ENCODE measurements around the gene ANKH. TPM values are rescaled to one million over a fixed set of nuclear protein-coding genes. Genes with fewer than 3 reads are reported as not detected.

The ANKH gene
- total and polyA plus RNA-seq, 2 of the 13 experiments (the other 11 are each of a cell fraction or from before 2014, with no cell fraction given), result 25.0 to 36.0 TPM

DNA sequence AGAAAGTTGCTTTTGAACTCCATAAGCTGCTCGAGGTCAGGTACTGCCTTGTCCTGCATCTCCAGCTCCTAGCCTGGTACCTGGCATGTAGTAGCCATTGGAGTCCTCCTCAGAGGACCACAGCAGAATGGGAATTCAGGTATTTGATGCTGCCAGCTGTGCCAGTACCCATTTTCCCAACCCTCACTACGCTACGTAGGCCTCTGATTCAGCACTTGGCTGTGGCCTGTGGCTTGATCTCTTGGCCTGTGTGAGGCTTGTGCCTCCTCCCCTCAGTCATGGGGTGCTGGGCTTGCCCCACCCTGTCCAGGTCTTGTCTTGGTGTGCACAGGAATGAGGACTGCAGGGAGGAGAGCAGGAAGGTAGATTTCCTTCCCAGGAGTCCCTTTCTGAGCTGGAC lies 195.3 kb downstream of the ANKH start (continued):
- TF ChIP-seq ZNF367 (CRISPR knock-in tag; IDR thresholded peaks at IDR 0.05; ENCODE audit: borderline replicate concordance) (no peak), KDM5A (IDR thresholded peaks at IDR 0.05; ENCODE audit: borderline replicate concordance, low read length) (no peak), NFKB2 (CRISPR knock-in tag; IDR thresholded peaks at IDR 0.05; ENCODE audit: borderline replicate concordance) (no peak), SRF (IDR thresholded peaks at IDR 0.05; ENCODE audit: low read depth, low read length) (no peak), ZNF530 (CRISPR knock-in tag; IDR thresholded peaks at IDR 0.05; ENCODE audit: low read depth) (no peak), PHF21A (CRISPR knock-in tag; IDR thresholded peaks at IDR 0.05) (no peak)
- TF ChIP-seq, protein P1, sequence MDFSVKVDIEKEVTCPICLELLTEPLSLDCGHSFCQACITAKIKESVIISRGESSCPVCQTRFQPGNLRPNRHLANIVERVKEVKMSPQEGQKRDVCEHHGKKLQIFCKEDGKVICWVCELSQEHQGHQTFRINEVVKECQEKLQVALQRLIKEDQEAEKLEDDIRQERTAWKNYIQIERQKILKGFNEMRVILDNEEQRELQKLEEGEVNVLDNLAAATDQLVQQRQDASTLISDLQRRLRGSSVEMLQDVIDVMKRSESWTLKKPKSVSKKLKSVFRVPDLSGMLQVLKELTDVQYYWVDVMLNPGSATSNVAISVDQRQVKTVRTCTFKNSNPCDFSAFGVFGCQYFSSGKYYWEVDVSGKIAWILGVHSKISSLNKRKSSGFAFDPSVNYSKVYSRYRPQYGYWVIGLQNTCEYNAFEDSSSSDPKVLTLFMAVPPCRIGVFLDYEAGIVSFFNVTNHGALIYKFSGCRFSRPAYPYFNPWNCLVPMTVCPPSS (IDR thresholded peaks at IDR 0.05), result no peak

DNA sequence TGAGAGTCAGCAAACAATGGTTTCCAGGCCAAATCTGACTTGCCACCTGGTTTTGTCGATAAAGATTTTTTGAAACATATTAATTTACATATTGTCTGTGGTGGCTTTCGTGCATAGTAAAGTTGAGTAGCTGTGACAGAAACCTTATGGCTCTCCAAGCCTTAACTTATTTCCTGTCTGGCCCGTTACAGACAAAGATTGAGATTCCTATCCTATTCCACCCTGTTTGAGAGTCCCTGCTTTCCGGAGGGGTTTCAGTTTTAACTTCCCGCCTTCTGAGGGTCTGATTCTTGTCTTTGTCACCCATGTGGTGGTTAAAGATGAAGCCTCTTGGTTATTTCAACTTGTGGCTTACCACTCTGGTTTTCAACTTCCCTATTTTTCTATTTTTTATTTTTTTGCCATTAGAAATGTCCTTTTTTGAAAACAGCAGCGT lies 195.7 kb downstream of the ANKH start:
- ChIA-PET CTCF (ENCODE audit: low intra/inter-chr PET ratio, low total read pairs) (no interaction called here), POLR2A (no interaction called here)
- Histone ChIP-seq H3K4me2 (ENCODE audit: low read depth, low read length) (no peak overlapping the region), H2AFZ (ENCODE audit: low read length) (no peak overlapping the region), H3K27me3 (ENCODE audit: control insufficient read depth in 1 of 2, insufficient read depth in 2 of 2, low read length in 2 of 2) (no peaks in the 10 kb centered on the region), H3K36me3 (replicated peaks in 1 of 2; ENCODE audit: control insufficient read depth in 1 of 2, insufficient read depth in 2 of 2, low read length in 2 of 2) (peaks cover 10 to 61% of the 10 kb centered on the region in 2 experiments), H3K27ac (ENCODE audit: extremely low read length, insufficient read depth, low read length) (no peak overlapping the region), H3K79me2 (ENCODE audit: insufficient read depth, low read length) (peaks cover 68% of the 10 kb centered on the region), H3K4me1 (ENCODE audit: insufficient read depth, low read length) (peaks cover 25% of the 10 kb centered on the region), H4K20me1 (ENCODE audit: insufficient read depth, low read length) (peaks cover 11% of the 10 kb centered on the region), H3K4me3 (replicated peaks in 1 of 3; ENCODE audit: insufficient read depth in 1 of 3, low read depth in 2 of 3, low read length in 3 of 3) (no peak overlapping the region), H3K9me3 (ENCODE audit: low read length) (no peaks in the 10 kb centered on the region), H3K9ac (ENCODE audit: insufficient read depth, low read depth, low read length) (no peak overlapping the region)
- DNase-seq (ENCODE audit: low spot score), result no peak
- intact Hi-C loops (cut with micrococcal nuclease; ENCODE audit: unreplicated experiment), result no loop called here
- BruUV-seq (replicated peaks), result no TSS peak
- FAIRE-seq, result no peak
- WGBS (ENCODE audit: low lambda C conversion rate), result 95% methylated on average over 6 of the region's 6 CpGs
- ATAC-seq, result no peak
- in situ Hi-C loops (cut with HindIII; ENCODE audit: extremely low pct_ligation_motif_present, low pct_unique_long_range_greater_than_20kb), result no loop called here
- TF ChIP-seq SSRP1 (CRISPR knock-in tag; IDR thresholded peaks at IDR 0.05) (no peak), JARID2 (CRISPR knock-in tag; IDR thresholded peaks at IDR 0.05; ENCODE audit: insufficient replicate concordance) (no peak), ZNF75D (CRISPR knock-in tag; IDR thresholded peaks at IDR 0.05; ENCODE audit: borderline replicate concordance) (no peak), ZEB1 (IDR thresholded peaks at IDR 0.05; ENCODE audit: insufficient replicate concordance, low read depth) (no peak), ZNF552 (CRISPR knock-in tag; IDR thresholded peaks at IDR 0.05; ENCODE audit: borderline replicate concordance) (no peak), TOPORS (CRISPR knock-in tag; IDR thresholded peaks at IDR 0.05) (no peak), ZBTB42 (CRISPR knock-in tag; IDR thresholded peaks at IDR 0.05) (no peak), ETV6 (CRISPR knock-in tag; conservative IDR thresholded peaks at IDR 0.05) (no peak)
- TF ChIP-seq, protein P2, sequence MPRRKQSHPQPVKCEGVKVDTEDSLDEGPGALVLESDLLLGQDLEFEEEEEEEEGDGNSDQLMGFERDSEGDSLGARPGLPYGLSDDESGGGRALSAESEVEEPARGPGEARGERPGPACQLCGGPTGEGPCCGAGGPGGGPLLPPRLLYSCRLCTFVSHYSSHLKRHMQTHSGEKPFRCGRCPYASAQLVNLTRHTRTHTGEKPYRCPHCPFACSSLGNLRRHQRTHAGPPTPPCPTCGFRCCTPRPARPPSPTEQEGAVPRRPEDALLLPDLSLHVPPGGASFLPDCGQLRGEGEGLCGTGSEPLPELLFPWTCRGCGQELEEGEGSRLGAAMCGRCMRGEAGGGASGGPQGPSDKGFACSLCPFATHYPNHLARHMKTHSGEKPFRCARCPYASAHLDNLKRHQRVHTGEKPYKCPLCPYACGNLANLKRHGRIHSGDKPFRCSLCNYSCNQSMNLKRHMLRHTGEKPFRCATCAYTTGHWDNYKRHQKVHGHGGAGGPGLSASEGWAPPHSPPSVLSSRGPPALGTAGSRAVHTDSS (CRISPR knock-in tag; conservative IDR thresholded peaks at IDR 0.05), result no peak
- TF ChIP-seq, protein P3, sequence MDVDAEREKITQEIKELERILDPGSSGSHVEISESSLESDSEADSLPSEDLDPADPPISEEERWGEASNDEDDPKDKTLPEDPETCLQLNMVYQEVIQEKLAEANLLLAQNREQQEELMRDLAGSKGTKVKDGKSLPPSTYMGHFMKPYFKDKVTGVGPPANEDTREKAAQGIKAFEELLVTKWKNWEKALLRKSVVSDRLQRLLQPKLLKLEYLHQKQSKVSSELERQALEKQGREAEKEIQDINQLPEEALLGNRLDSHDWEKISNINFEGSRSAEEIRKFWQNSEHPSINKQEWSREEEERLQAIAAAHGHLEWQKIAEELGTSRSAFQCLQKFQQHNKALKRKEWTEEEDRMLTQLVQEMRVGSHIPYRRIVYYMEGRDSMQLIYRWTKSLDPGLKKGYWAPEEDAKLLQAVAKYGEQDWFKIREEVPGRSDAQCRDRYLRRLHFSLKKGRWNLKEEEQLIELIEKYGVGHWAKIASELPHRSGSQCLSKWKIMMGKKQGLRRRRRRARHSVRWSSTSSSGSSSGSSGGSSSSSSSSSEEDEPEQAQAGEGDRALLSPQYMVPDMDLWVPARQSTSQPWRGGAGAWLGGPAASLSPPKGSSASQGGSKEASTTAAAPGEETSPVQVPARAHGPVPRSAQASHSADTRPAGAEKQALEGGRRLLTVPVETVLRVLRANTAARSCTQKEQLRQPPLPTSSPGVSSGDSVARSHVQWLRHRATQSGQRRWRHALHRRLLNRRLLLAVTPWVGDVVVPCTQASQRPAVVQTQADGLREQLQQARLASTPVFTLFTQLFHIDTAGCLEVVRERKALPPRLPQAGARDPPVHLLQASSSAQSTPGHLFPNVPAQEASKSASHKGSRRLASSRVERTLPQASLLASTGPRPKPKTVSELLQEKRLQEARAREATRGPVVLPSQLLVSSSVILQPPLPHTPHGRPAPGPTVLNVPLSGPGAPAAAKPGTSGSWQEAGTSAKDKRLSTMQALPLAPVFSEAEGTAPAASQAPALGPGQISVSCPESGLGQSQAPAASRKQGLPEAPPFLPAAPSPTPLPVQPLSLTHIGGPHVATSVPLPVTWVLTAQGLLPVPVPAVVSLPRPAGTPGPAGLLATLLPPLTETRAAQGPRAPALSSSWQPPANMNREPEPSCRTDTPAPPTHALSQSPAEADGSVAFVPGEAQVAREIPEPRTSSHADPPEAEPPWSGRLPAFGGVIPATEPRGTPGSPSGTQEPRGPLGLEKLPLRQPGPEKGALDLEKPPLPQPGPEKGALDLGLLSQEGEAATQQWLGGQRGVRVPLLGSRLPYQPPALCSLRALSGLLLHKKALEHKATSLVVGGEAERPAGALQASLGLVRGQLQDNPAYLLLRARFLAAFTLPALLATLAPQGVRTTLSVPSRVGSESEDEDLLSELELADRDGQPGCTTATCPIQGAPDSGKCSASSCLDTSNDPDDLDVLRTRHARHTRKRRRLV (CRISPR knock-in tag; IDR thresholded peaks at IDR 0.05), result no peak
